Superior temporal gyrus (tissue), 1 donor: Measurements from ENCODE around the gene RCSD1.

Source experiments
- DNase-seq: peaks from one replicate; pipeline ENCODE4 v3.0.0-alpha.2; 2016; ENCODE audit errors: extremely low spot score

The RCSD1 gene

DNA sequence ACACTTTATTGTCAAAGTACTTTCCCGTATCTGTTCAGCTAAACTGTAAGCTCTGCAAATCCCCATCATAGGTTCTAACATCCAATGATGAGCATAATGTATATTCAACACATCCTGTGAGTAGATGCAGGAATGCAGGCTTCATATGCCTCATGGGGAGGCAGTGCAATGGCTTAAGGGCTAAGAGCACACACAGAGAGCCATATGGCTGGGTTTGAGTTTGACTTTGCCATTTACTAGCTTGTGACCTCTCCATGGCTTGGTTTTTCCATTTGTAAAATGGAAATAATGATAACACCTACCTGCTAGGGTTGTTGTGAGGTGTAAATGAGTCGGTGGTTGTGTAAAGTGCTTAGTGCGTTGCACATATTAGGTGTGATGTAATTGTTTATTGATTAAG, 13.4 kb downstream of the RCSD1 start:
- no peak for DNase-seq

- DNase-seq: no peak
Measured at GRCh38 chr1:167644551-167644950, 14.5 kb downstream of the RCSD1 start.

DNA sequence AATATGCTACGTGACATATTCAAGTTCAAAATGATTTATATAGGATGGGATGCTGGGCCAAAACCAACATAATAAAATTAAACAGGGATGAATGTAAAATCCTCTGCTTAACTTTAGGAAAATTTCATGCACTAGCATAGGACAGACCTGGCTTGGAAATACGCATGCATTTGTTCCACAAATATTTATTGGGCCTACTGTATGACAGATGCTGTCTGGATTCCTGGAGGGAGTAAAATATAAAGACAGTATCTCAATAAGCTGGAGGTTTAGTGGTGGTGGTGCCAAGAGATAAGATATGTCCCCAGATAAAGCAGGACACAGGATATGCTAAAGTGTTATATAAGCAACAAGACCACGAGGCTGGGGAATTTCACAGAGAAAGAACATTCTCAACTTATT, 15.1 kb downstream of the RCSD1 start:
- no peak for DNase-seq

- no peak for DNase-seq
Measured at GRCh38 chr1:167645625-167646414, 15.8 kb downstream of the RCSD1 start.

GRCh38 chr1:167648252-167648849, 18.3 kb downstream of the RCSD1 start:
- DNase-seq: no peak

DNA sequence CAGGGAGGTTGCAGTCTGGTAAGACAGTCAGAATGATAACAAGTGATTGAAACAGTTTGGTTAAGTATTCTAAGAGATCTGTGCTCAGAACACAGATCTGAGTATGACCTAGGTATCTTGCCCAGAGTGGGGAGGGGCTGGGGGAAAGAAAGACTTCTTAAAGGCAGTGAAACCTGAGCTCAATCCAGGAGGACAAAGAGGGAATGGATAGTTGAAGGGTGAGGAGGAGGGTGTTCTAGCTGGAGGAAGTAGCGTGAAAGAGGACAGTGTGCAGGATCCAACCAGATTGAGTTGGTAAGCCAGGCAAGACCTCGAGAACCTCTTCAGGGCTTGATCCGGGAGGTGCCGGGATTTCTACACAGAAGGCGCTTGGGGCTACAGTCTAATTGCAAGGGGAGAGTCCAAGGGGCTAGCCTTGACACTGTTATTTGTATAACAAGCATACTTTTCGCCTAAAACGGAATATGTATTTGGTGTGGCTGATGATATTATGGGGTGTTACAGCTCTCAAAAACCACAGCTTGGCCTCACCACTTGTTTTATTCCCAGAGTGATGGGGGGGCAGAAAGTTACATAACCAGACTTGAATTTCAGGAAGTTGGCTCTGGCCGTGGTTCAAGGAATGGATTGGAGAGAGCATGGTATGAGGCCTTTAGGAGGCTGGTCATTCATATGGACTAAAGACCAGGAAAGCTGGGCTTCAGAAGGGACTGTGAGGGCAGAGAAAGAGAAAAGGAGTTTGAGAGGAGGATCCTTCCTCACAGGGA, 19.1 kb downstream of the RCSD1 start:
- DNase-seq: no peak

DNA sequence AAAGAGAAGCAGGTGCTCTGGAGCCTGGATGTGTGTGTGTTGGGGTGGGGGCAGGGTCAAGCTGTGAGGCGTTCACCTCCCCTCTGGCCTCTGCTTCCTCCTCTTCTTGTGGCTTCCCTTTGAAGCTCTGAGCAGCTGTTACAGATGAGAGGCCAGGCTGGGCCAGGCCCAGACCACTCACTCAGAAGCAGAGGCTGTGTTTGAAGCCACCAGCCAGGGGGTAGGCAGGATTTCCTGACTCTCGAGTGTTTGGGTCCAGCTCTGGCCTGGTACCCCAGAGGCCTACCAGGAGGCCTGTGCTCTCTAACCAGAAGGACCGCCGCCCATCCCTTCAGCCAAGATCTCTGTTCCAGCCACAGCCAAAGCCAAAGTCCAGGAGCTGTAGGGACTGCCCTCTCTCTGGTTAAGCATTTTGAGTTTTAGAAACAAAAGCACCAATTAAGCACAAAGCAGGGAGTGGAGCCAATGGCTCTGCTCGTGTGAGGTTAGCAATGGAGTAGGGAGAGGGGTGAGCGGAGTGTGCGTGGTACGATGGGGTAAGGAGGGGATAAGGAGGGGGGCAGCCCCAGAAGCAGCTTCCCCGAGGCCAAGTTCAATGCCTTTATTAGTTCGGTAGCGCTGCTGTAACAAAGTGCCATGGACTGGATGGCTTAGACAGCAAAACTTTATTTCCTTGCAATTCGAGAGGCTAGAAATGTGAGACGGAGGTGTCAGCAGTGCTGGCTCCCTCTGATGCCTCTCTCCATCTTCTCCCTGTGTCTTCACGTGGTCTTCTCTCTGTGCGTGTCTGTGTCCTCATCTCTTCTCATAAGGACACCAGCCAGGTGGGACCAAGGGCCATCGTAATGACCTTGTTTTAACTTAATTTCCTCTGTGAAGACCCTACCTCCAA, 20.5 kb downstream of the RCSD1 start:
- no peak for DNase-seq

DNA sequence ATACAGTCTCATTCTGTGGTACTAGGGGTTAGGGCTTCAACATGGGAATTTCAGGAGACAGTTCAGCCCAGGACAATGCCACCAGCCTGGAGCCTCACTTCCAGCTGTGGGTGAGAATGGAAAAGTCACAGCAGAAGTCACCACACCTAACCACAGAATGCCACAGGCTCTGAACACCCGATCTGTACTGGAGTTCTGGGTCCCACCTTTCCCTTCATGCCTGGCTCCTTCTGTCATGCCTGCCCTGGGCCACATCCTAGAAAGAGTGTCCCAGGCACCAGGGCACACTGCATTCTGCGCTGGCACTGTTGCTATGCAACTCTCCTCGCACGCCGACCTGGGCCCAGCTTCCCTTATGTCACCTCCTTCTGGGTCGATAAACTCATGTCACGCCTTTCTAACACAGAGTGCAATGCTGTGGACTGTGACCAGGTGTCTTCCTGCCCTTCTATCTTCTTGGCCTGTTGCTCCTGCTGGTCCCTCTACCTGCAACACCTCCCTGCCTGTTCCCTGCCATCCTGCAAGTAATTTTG, 21.2 kb downstream of the RCSD1 start:
- DNase-seq: no peak

- no peak for DNase-seq
Measured at GRCh38 chr1:167654975-167655575, 25.0 kb downstream of the RCSD1 start.

DNA sequence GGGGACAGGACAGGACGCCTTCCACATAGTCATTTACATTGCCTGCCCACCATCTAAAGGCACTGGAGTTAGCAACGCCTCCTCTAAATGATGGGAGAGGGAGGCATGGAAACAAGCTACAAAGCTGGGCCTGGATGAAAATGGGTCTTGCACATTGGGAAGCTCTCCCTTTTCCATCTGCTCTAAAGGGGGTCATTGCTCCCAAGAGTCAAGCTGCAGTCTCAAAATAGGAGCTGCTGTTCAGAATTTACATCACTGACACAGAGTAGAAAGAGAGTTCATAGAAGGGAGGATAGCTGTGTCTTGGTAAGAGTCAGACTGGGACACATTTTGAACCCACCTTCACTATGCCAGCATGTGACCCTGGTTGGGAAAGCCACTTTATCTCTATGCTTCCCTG, 26.6 kb downstream of the RCSD1 start:
- no peak for DNase-seq

GRCh38 chr1:167658574-167659328, 28.7 kb downstream of the RCSD1 start:
- no peak for DNase-seq

DNA sequence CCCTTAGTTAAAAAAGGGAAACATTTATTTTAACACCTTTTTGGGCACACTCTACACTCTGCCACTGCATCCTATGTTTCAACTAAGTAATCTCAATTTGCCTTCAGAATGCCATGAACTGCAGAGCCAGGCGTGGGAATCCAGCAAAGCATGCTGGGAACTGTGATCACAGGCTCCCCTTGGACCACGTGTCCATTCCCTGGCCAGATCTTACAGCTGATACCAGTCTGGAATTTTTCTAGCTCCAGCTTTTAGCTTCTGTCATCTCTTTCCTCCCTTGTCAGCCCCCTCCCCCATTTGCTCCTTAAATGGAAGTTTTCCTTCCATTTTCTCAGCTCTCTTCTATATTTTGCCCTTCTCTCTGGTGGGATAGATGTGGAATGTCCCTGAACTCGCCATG, 29.4 kb downstream of the RCSD1 start:
- DNase-seq: no peak

- DNase-seq: no peak
Measured at GRCh38 chr1:167659881-167660280, 29.8 kb downstream of the RCSD1 start.

DNA sequence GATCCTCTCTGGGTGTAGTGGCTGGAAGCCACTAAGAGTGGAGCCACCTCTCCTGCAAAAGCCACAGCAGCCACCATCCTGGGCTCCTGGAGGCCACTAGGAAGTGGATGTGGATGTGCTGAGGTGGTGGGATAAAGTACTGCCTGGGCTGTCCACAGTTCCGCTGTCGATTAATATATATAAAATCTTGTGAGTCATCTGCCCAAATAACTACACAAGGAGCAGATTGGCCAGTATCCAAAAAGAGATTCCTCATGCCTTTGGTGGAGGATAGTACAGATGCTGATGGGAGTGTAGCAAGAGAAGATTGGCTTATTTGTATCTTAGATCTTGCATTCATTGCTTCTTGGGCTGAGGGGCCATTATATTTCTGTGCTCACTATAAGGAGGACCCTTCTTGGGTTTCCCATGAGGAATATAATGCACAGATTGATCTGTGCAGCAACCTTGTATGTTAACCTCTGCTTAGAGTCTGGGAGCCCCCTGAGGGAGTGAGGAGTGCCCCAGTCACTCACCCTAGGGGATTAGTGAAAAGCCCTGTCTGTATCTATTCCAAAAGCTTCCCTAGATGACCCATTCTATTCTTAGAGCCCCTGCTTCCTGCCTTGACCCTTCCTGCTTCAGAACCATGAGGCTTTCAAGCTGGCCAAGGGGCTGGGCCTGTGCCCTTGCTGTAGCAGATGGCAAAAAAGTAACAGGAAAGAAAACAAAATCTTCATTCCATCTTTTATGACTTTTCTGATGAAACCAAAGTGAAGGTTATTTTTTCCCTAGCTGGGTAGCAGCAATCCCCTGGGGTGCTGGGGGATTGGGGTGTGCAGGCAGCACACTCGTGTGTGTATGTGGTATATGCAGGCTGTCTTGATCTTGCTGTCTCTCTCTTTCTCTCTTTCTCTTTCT, 31.7 kb downstream of the RCSD1 start:
- peak; percentile 25 for DNase-seq

DNA sequence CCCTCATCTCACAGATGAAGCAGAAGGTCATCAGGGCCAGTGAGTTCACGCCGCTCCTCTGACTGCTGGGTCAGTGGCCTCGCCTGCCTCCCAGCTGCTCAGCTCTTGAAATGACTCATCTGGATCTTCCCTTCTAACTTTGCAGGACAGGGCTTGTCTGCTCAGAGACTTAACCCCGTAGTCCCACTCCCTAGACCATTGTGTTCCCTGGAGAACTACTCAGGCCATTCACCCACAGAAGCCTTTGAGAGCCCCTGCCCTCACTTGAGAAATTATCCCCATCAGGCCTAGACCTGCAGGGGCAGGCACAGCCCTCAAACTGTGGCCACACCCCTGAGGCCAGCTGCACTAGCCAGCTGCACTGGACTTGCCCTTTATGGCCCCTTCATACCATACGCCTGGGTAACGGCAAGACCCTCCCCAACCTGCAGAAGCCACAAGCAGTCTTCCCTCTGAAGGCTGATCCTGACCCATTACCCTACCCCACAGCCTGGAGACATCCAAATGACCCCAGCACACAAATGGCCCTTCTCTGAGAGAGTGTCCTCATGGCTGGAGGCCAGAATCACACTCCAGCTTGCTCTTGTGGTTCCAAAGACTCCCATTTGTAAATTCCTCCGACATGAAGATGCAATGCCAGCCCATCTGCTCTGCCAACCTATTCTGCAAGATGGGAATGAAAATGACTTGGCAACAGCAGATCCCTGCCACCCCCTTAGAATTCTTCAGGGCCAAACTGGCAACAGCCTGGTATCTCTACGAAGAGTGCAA, 33.2 kb downstream of the RCSD1 start:
- DNase-seq: peak; percentile 51

DNA sequence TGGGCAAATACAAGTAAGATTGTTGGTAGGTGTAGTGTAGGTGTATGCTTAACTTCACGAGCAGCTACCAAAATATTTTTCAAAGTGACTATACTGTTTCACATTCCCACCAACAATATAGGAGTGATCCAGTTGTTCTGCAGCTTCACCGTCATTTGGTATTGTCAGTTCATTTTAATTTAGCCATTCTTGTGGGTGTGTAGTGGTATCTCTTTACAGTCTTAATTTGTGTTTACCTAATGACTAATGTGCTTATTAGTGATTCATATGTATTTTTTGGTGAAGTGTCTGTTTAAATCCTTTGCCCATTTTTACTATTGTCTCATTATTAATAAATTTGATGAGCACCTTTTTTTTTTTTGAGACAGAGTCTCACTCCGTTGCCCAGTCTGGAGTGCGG, 35.4 kb downstream of the RCSD1 start:
- no peak for DNase-seq

GRCh38 chr1:167666416-167666815, 36.4 kb downstream of the RCSD1 start:
- DNase-seq: no peak

DNA sequence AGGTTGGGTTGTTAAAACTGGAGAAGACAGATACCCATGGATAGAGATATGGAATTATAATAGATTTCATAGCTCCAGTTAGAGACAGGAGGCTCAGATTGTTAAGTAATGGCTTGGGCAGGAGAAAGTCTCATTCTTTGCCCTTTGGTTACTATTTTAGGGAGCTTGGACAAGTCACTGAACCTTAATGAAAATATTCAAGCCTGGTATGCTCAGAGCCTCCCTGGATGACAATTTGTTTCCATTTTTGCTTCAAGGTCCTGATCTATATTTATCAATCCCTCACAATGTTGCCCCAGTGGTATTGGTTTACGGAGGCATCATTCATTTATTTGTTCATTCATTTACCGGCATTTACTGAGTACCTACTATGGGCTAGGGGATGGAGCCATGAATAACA, 37.5 kb downstream of the RCSD1 start:
- no peak for DNase-seq

GRCh38 chr1:167668108-167668507, 38.1 kb downstream of the RCSD1 start:
- DNase-seq: no peak
